PFSK-1 (cell line): ENCODE data around the gene MAPK13.

ENCODE experiments used
- POLR2AphosphoS5 ChIP-seq: IDR thresholded peaks from 2 replicates; pipeline ENCODE4 v1.6.1; 2012; ENCODE audit warnings: low read depth, mild to moderate bottlenecking, control low read depth, low read length, moderate library complexity
- REST ChIP-seq, 2 experiments: IDR thresholded peaks; 2 replicates each; pipeline versions ENCODE4 v1.6.1 to v1.8.0; 2011 to 2012; ENCODE audit warnings: low read depth in 2 of 2, low read length in 2 of 2, control low read depth in 1 of 2, inconsistent platforms in 1 of 2, mild to moderate bottlenecking in 1 of 2, moderate library complexity in 1 of 2; ENCODE audit not compliant: insufficient read depth in 1 of 2
- SIN3A ChIP-seq: IDR thresholded peaks from 2 replicates; pipeline ENCODE4 v1.6.1; 2012; ENCODE audit warnings: mild to moderate bottlenecking, low read length, moderate library complexity, borderline replicate concordance; ENCODE audit not compliant: insufficient read depth
- TAF1 ChIP-seq: IDR thresholded peaks from 2 replicates; pipeline ENCODE4 v1.6.1; 2012; ENCODE audit warnings: low read length, control low read depth, borderline replicate concordance; ENCODE audit not compliant: insufficient read depth

GRCh38 chr6:36126121-36126520 is 4.2 kb upstream of the MAPK13 start:
- TF ChIP-seq POLR2AphosphoS5 = no peak
- TF ChIP-seq TAF1 = no peak
- TF ChIP-seq REST (IDR thresholded peaks at IDR 0.05; ENCODE audit: insufficient read depth in 1 of 2, low read depth in 2 of 2, low read length in 2 of 2) = no peak
- no peak for TF ChIP-seq SIN3A
